HUES64 (cell line): ENCODE measurements around the gene SNN.

Experiments used
- H3K27ac ChIP-seq: 2 replicates; pipeline ENCODE4 v1.7.0; 2013; ENCODE audit warnings: low read depth, low read length, inconsistent platforms
- H3K27me3 ChIP-seq: 2 replicates; pipeline ENCODE4 v1.6.1; 2013; ENCODE audit warnings: mild to moderate bottlenecking, low read length; ENCODE audit not compliant: insufficient read depth
- H3K36me3 ChIP-seq: 2 replicates; pipeline ENCODE4 v1.6.1; 2013; ENCODE audit warnings: mild to moderate bottlenecking, low read length; ENCODE audit not compliant: insufficient read depth
- H3K4me1 ChIP-seq: 2 replicates; pipeline ENCODE4 v1.6.1; 2013; ENCODE audit warnings: mild to moderate bottlenecking, low read length, moderate library complexity; ENCODE audit not compliant: insufficient read depth
- H3K4me3 ChIP-seq: 2 replicates; pipeline ENCODE4 v1.5.1; 2013; ENCODE audit warnings: mild to moderate bottlenecking, low read length, moderate library complexity
- H3K9ac ChIP-seq: 2 replicates; pipeline ENCODE4 v1.6.1; 2013; ENCODE audit warnings: mild to moderate bottlenecking, low read depth, low read length
- H3K9me3 ChIP-seq: 2 replicates; pipeline ENCODE4 v1.6.1; 2013; ENCODE audit warnings: low read depth, low read length; ENCODE audit not compliant: insufficient read depth
- WGBS: fragments of 150-250, 120-280 bp; methylation state at CpG from one replicate; pipeline ENCODE4 v1.1.7; 2013; ENCODE audit warnings: missing lambda C conversion rate; 5-methylcytosine and 5-hydroxymethylcytosine counted together

The SNN gene

DNA sequence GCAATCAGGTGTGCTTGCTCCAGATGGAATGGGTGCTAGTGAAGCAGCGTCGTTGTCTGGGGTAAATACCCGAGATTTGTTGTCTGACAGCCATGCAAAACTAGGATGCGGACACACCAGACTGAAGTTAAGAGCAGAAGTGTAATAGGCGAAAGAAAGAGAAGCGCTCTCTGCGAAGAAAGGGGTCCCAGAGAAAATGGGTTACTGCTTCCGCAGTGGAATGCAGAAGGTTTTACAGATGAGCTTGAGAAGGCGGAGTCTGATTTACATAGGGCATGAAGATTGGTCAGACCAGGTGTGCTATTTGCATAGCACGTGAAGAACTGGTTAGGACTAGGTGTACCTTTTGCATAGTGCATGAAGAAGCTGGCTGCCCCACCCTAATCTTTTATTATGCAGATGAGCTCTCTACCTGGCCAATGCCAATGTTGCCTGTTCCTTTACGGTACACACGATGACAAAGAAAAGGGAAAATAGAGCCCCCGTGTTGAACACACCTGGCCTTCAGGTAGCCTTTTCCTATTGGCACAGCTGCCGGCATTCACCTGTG, 32.0 kb upstream of the SNN start:
- WGBS: 41% methylated on average over 14 of the region's 14 CpGs
- peak overlapping the region; percentile 76; the same call in 1 of the 2 replicates for H3K27ac ChIP-seq
- no peaks in the 10 kb centered on the region for H3K9me3 ChIP-seq
- H3K4me1 ChIP-seq: peaks cover 22% of the 10 kb centered on the region
- H3K9ac ChIP-seq: peak overlapping the region; percentile 11; the same call in 1 of the 2 replicates
- H3K27me3 ChIP-seq: no peaks in the 10 kb centered on the region
- no peaks in the 10 kb centered on the region for H3K36me3 ChIP-seq
- peak overlapping the region; percentile 32 for H3K4me3 ChIP-seq

DNA sequence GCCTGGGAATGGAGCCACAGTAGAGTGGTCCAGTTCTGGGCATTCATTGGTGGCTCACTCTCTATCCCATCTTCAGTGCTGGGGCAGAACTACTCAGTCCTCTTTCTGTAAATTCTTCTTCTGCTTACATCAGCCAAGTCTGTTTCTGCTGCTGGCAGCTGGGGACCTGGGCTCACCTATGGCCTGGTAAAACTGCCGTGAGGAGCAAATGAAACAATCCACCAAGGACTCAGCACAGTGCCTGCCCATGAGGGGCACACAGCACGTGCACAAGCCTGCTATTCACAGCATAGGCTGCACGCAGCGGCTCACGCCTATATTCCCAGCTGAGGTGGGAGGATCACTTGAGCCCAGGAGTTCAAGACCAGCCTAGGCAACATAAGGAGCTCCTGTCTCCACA, 30.9 kb upstream of the SNN start:
- Histone ChIP-seq H3K27ac (no peak overlapping the region), H3K4me1 (peaks cover 23% of the 10 kb centered on the region), H3K4me3 (no peak overlapping the region), H3K9me3 (no peaks in the 10 kb centered on the region), H3K27me3 (no peaks in the 10 kb centered on the region), H3K9ac (no peak overlapping the region), H3K36me3 (no peaks in the 10 kb centered on the region)
- 85% methylated on average over 5 of the region's 5 CpGs for WGBS

DNA sequence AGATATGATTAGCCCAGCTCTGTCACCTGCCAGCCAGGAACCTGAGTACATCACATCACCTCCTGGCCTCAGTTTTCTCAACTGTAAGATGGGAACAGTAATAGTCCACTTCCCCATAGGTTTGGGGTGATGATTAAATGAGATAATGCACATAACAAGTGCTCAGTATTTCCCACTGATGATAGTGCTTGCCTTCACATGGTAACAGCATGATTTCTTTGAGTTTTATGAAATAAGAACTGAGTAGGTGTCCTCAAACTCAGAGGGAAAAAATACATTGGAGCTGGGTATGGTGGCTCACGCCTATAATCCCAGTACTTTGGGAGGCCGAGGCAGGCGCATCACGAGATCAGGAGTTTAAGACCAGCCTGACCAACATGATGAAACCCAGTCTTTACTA, 30.1 kb upstream of the SNN start:
- no peak overlapping the region for H3K9ac ChIP-seq
- no peak overlapping the region for H3K27ac ChIP-seq
- peaks cover 23% of the 10 kb centered on the region for H3K4me1 ChIP-seq
- H3K4me3 ChIP-seq: no peak overlapping the region
- 87% methylated on average over 4 of the region's 4 CpGs for WGBS
- H3K27me3 ChIP-seq: no peaks in the 10 kb centered on the region
- H3K9me3 ChIP-seq: no peaks in the 10 kb centered on the region
- no peaks in the 10 kb centered on the region for H3K36me3 ChIP-seq

DNA sequence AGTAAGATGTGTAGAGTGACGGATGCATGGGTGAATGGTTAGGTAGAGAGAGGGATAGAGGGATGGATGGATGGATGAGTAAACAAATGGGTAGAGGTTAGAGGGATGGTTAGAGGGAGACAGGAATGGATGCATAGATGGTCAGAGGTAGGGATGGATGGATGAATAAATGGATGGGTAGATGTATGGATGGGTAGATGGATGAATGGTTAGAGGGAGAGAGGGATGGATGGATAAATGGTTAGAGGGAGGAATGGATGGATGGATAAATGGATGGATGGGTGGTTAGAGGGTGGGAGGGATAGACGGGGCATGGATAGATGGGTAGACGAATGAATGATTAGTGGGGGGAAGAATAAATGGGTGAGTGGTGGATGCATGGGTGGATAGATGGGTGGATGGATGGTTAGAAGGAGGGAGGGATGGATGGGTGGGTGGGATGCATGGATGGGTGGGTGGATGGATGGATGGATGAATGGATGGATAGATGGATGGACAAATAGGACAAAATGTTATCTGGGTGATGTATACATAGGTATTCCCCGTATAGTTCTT, 29.2 kb upstream of the SNN start:
- Histone ChIP-seq H3K9ac (no peak overlapping the region), H3K36me3 (no peaks in the 10 kb centered on the region), H3K27me3 (no peaks in the 10 kb centered on the region), H3K27ac (no peak overlapping the region), H3K4me1 (peaks cover 23% of the 10 kb centered on the region), H3K9me3 (no peaks in the 10 kb centered on the region), H3K4me3 (no peak overlapping the region)
- WGBS: 61% methylated on average over 3 of the region's 4 CpGs

DNA sequence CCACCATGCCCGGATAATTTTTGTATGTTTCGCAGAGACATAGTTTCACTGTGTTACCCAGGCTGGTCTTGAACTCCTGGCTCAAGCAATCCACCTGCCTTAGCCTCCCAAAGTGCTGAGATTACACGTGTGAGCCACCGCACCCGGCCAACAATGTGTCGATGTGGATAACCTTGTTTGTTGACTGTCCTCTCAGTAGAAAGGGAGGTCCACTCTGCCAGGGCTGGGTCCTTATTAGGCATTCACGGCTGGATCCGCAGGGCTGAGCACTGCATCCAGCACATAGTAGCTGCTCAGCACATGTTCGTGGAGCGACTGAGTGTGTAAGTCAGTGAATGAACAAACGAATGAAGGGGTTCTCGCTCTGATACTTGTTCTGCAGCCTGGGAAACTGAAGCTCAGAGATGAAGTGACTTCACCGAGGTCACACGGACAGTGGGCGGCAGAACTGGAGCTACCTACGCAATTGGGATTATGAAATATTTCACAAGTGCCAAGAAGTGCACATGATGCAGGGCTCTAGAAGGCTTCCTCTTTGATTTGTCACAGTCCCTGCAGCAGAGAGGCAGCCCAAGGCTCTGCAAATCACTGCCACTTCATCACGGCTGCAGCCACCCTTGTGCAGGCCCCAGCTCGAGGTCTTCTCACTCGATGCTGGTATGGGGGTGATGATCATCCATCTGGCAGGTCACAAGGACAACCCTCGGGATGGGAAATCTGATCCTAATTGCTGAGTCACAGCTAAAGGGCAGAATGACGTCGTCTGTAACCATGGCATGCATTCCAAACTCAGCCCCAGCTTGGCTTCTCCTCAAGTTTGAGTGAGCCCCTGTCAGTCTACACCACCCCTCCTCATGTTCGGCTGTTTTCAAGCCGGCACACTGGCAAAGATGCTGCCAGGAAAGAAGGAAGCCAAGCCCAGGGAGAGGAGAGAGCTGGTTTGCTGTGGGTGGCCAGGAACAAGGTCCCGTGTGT, 28.0 kb upstream of the SNN start:
- Histone ChIP-seq H3K9me3 (no peaks in the 10 kb centered on the region), H3K36me3 (no peaks in the 10 kb centered on the region), H3K27me3 (no peaks in the 10 kb centered on the region), H3K27ac (peak overlapping the region; percentile 48; the same call in 1 of the 2 replicates), H3K4me3 (no peak overlapping the region), H3K4me1 (peaks cover 23% of the 10 kb centered on the region), H3K9ac (peak overlapping the region; percentile 32; the same call in 1 of the 2 replicates)
- 82% methylated on average over 25 of the region's 25 CpGs for WGBS

DNA sequence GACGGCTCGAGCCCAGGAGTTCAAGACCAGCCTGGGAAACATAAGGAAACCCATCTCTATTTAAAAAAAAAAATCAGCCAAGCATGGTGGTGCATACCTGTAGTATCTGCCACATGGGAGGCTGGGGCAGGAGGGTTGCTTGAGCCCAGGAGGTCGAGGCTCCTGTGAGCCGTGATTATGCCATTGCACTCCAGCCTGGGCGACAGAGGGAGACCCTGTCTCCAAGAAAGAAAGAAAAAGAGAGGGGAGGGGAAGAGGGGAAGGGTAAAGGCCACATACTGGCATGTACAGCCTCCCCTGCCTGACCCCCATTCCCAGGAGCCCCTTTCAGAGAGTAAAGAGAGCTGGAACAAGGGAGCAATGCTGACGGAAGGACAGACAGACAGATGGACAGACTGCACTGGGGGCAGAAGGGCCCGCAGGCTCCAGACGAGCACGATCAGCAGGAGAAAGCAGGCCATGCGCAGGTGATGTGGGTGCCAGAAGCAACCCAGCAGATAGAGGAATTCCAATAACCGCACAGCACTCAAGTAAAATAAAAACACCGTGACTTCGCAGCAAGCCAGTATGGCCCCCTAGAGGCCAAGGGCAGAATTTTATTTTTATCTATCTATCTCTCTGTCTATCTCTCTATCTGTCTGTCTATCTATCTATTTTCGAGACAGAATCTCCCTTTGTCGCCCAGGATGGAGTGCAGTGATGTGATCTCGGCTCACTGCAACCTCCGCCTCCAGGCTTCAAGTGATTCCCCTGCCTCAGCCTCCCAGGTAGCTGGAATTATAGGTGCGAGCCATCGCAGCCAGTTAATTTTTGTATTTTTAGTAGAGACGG, 27.1 kb upstream of the SNN start:
- WGBS: 65% methylated on average over 20 of the region's 20 CpGs
- no peak overlapping the region for H3K4me3 ChIP-seq
- no peak overlapping the region for H3K27ac ChIP-seq
- no peaks in the 10 kb centered on the region for H3K27me3 ChIP-seq
- H3K9me3 ChIP-seq: no peaks in the 10 kb centered on the region
- peaks cover 14% of the 10 kb centered on the region for H3K4me1 ChIP-seq
- peak overlapping the region; percentile 29 for H3K9ac ChIP-seq
- no peaks in the 10 kb centered on the region for H3K36me3 ChIP-seq

DNA sequence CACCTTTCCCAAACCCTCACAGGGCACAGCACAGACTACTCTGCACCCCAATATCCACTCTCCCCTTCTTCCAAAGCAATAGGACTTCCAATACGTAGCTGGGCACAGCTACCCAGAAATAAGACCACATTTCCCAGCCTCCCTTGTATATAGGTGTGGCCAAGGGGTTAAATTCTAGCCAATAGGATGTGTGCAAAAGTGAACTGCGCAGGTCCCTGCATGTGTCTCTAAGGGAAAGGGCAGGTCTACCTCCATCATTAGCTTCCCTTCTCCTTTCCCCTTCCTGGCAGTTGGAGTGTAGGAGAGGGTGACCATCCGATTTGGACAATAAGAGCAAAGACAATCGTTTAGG, 25.5 kb upstream of the SNN start:
- no peak overlapping the region for H3K4me3 ChIP-seq
- H3K9ac ChIP-seq: no peak overlapping the region
- peaks cover 14% of the 10 kb centered on the region for H3K4me1 ChIP-seq
- no peaks in the 10 kb centered on the region for H3K36me3 ChIP-seq
- 80% methylated on average over 3 of the region's 4 CpGs for WGBS
- no peak overlapping the region for H3K27ac ChIP-seq
- H3K27me3 ChIP-seq: no peaks in the 10 kb centered on the region
- H3K9me3 ChIP-seq: no peaks in the 10 kb centered on the region

DNA sequence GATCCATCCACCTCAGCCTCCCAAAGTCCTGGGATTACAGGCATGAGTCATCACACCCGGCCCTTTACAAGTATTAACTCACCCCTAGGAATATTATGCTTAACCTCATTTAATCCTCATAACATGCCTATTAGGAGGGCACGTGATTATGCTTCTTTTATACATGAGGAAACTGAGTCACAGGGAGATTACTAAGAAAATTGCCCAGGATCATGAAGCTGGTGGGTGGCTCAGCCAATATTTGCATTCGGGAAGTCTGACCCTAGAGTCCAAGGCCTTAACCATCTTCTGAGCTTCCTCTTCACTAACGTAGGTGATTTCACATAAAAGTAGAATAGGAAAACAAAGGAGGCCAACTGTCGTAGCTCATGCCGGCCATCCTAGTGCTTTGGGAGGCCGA, 19.0 kb upstream of the SNN start:
- no peaks in the 10 kb centered on the region for H3K36me3 ChIP-seq
- H3K9me3 ChIP-seq: no peaks in the 10 kb centered on the region
- WGBS: 83% methylated on average over 7 of the region's 7 CpGs
- no peaks in the 10 kb centered on the region for H3K4me1 ChIP-seq
- no peaks in the 10 kb centered on the region for H3K27me3 ChIP-seq
- H3K4me3 ChIP-seq: no peak overlapping the region
- no peak overlapping the region for H3K9ac ChIP-seq
- no peak overlapping the region for H3K27ac ChIP-seq

DNA sequence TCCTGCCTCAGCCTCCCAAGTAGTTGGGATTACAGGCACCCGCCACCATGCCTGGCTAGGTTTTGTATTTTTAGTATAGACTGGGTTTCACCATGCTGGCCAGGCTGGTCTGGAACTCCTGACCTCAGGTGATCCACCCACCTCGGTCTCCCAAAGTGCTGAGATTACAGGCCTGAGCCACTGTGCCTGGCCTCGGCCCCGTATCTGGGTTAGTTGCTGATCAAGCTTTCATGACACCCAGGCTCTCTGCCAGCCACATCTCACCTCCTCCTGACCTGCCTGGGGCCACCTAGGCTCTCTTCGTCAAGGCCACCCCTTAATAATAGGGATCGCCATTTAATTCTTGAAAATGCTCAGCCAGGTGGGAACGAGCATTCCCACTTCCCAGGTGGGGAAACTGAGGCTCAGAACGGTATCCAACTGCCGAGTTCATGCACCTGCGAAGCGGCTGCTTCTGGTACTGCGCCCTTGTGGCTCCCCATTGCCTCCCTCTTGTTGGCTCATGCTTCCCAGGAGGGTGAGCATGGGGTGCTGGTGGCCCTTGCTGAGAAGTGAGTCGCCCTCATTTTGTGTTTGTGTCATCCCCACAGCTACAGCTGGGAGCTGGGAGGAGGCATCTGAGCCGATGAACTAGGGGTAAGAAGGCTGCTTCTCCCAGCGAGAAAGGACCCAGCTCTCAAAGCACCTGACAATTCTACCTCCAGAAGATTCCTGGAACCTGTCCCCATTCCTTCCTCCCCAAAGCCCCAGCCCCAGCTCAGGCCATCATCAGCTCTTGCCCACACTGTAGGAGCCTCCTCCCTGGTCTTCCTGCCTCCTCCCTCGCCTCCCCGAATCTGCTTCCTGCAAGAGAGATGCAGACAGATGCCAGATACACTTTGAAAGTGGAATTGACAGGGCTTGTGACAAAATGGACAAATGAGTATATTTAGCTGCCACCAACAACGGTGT, 17.3 kb upstream of the SNN start:
- Histone ChIP-seq H3K4me1 (no peaks in the 10 kb centered on the region), H3K9ac (no peak overlapping the region), H3K4me3 (no peak overlapping the region), H3K27me3 (no peaks in the 10 kb centered on the region), H3K27ac (no peak overlapping the region), H3K9me3 (no peaks in the 10 kb centered on the region), H3K36me3 (no peaks in the 10 kb centered on the region)
- WGBS: 91% methylated on average over 18 of the region's 18 CpGs

DNA sequence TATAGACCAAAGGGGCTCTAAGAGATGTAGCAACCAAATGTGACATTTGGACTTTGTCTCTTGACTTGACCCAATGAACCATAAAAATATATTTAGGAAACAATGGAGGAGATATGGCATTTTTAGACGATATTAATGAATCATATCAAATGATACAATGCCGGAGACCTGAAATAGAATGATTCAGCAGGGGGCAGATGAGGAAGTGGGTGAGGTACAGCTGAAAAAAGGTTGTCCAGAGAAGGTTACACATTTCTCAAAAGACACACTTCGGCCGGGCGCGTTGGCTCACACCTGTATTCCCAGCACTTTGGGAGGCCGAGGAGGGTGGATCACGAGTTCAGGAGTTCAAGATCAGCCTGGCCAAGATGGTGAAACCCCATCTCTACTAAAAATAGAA, 16.5 kb upstream of the SNN start:
- no peak overlapping the region for H3K4me3 ChIP-seq
- no peak overlapping the region for H3K9ac ChIP-seq
- no peak overlapping the region for H3K27ac ChIP-seq
- no peaks in the 10 kb centered on the region for H3K4me1 ChIP-seq
- H3K9me3 ChIP-seq: no peaks in the 10 kb centered on the region
- H3K27me3 ChIP-seq: no peaks in the 10 kb centered on the region
- WGBS: 95% methylated on average over 8 of the region's 8 CpGs
- no peaks in the 10 kb centered on the region for H3K36me3 ChIP-seq
